Activated CD4-positive, alpha-beta T cell treated with anti-CD3 and anti-CD28 coated beads, Interleukin-2, amount 10 ng/mL, durations not matched to agents 24 days and 14 days (primary cell): ENCODE measurements around the gene NDOR1. TPM values are rescaled to one million over a fixed set of nuclear protein-coding genes. Genes with fewer than 3 reads are reported as not detected.
"Not testable (repeated sequence)": the region's sequence is repeated elsewhere in the genome, so short reads cannot be mapped to it uniquely, and the experiment has no call there.

Experiments
- DNase-seq: peaks from one replicate; pipeline ENCODE4 v3.0.0; 2022
- H3K27ac Mint-ChIP-seq: one replicate; pipeline ENCODE4 v1.8.0; 2022; ENCODE audit warnings: mild to moderate bottlenecking, mixed read lengths
- H3K27me3 Mint-ChIP-seq: one replicate; pipeline ENCODE4 v1.8.0; 2022; ENCODE audit warnings: mixed read lengths
- H3K36me3 Mint-ChIP-seq: one replicate; pipeline ENCODE4 v1.8.0; 2022; ENCODE audit warnings: low read depth, mild to moderate bottlenecking, mixed read lengths
- H3K4me1 Mint-ChIP-seq: one replicate; pipeline ENCODE4 v1.8.0; 2021; ENCODE audit warnings: mixed read lengths
- H3K4me3 Mint-ChIP-seq: one replicate; pipeline ENCODE4 v1.8.0; 2022; ENCODE audit warnings: mild to moderate bottlenecking, moderate library complexity, mixed read lengths
- H3K9me3 Mint-ChIP-seq: one replicate; pipeline ENCODE4 v1.8.0; 2021; ENCODE audit warnings: mixed read lengths
- intact Hi-C: fragments of 100-400 bp; cut with micrococcal nuclease; formaldehyde crosslinking; loops from one replicate; pipeline ENCODE4 v1.15.1; 2023
- total RNA-seq: library from RNA; stranded (reverse); gene quantifications from 2 replicates; pipeline ENCODE4 v1.2.3, GENCODE V29; 2022

Gene NDOR1
- total RNA-seq, 1 donor from 2014 or later = 45.1 TPM

- peaks cover 13% of the 10 kb centered on the region for H3K4me1 Mint-ChIP-seq
These were observed 50.1 kb downstream of the NDOR1 start for GRCh38 chr9:137255448-137256114.

GRCh38 chr9:137256362-137256761 is 50.9 kb downstream of the NDOR1 start:
- Mint-ChIP-seq H3K27me3 (peaks cover 1% of the 10 kb centered on the region), H3K27ac (no peak overlapping the region), H3K36me3 (peaks cover 12% of the 10 kb centered on the region), H3K4me3 (peak overlapping the region; percentile 87), H3K9me3 (no peaks in the 10 kb centered on the region), H3K4me1 (peaks cover 13% of the 10 kb centered on the region)
- DNase-seq = no peak
- intact Hi-C loops = no loop called here

More at GRCh38 chr9:137255448-137256114, 50.1 kb downstream of the NDOR1 start:
- Mint-ChIP-seq H3K27ac (peak overlapping the region; percentile 84), H3K27me3 (peaks cover 1% of the 10 kb centered on the region), H3K4me3 (peak overlapping the region; percentile 87), H3K36me3 (peaks cover 12% of the 10 kb centered on the region), H3K9me3 (no peaks in the 10 kb centered on the region)
- intact Hi-C loops = loop anchor here (1.0 kb wide), 1 partner anchor 14 kb away; the partner anchor contains the start of gene TUBB4B
- no peak for DNase-seq

GRCh38 chr9:137256856-137257255 is 51.4 kb downstream of the NDOR1 start:
- H3K4me3 Mint-ChIP-seq = peak overlapping the region; percentile 87
- peaks cover 13% of the 10 kb centered on the region for H3K4me1 Mint-ChIP-seq
- intact Hi-C loops = no loop called here
- DNase-seq = no peak
- peaks cover 15% of the 10 kb centered on the region for H3K36me3 Mint-ChIP-seq
- H3K9me3 Mint-ChIP-seq = no peaks in the 10 kb centered on the region
- H3K27ac Mint-ChIP-seq = no peak overlapping the region
- peaks cover 1% of the 10 kb centered on the region for H3K27me3 Mint-ChIP-seq

GRCh38 chr9:137262173-137262908 is 56.8 kb downstream of the NDOR1 start:
- intact Hi-C loops = not testable (repeated sequence)
- peaks cover 28% of the 10 kb centered on the region for H3K36me3 Mint-ChIP-seq

GRCh38 chr9:137262909-137263285 is 57.4 kb downstream of the NDOR1 start:
- intact Hi-C loops = no loop called here
- H3K27ac Mint-ChIP-seq = no peak overlapping the region
- no peak for DNase-seq
- peaks cover 34% of the 10 kb centered on the region for H3K36me3 Mint-ChIP-seq
- H3K27me3 Mint-ChIP-seq = no peaks in the 10 kb centered on the region
- no peak overlapping the region for H3K4me3 Mint-ChIP-seq
- no peaks in the 10 kb centered on the region for H3K9me3 Mint-ChIP-seq
- H3K4me1 Mint-ChIP-seq = no peaks in the 10 kb centered on the region

More at GRCh38 chr9:137262173-137262908, 56.8 kb downstream of the NDOR1 start:
- H3K4me1 Mint-ChIP-seq, DNase-seq, H3K27ac Mint-ChIP-seq, H3K9me3 Mint-ChIP-seq, H3K4me3 Mint-ChIP-seq, H3K27me3 Mint-ChIP-seq: not testable (repeated sequence)

- no peak for DNase-seq
- Mint-ChIP-seq H3K9me3 (no peaks in the 10 kb centered on the region), H3K36me3 (peaks cover 37% of the 10 kb centered on the region), H3K4me1 (no peaks in the 10 kb centered on the region), H3K4me3 (no peak overlapping the region), H3K27ac (no peak overlapping the region), H3K27me3 (no peaks in the 10 kb centered on the region)
- intact Hi-C loops = no loop called here
These were observed 58.0 kb downstream of the NDOR1 start for GRCh38 chr9:137263506-137263905.

- Mint-ChIP-seq H3K27ac (no peak overlapping the region), H3K36me3 (peaks cover 36% of the 10 kb centered on the region), H3K27me3 (no peaks in the 10 kb centered on the region), H3K9me3 (no peaks in the 10 kb centered on the region), H3K4me1 (no peaks in the 10 kb centered on the region), H3K4me3 (no peak overlapping the region)
- no peak for DNase-seq
- intact Hi-C loops = no loop called here
These were observed 58.6 kb downstream of the NDOR1 start for GRCh38 chr9:137264067-137264466.

- Mint-ChIP-seq H3K27me3 (no peaks in the 10 kb centered on the region), H3K36me3 (peaks cover 34% of the 10 kb centered on the region), H3K9me3 (no peaks in the 10 kb centered on the region), H3K4me3 (no peak overlapping the region), H3K4me1 (no peaks in the 10 kb centered on the region), H3K27ac (no peak overlapping the region)
- intact Hi-C loops = no loop called here
- no peak for DNase-seq
These were observed 60.1 kb downstream of the NDOR1 start for GRCh38 chr9:137265496-137266161.

GRCh38 chr9:137266162-137266527 is 60.6 kb downstream of the NDOR1 start:
- Mint-ChIP-seq H3K4me3 (no peak overlapping the region), H3K27me3 (no peaks in the 10 kb centered on the region), H3K9me3 (no peaks in the 10 kb centered on the region), H3K36me3 (peaks cover 36% of the 10 kb centered on the region), H3K4me1 (no peaks in the 10 kb centered on the region), H3K27ac (no peak overlapping the region)
- no peak for DNase-seq
- intact Hi-C loops = no loop called here

Other genes with a start within 250 kb of the NDOR1 start
- not detected in 2 replicates for gene PTGDS, start 228.2 kb upstream of the NDOR1 start, total RNA-seq
- not detected in 2 replicates for gene LCNL1, start 222.7 kb upstream of the NDOR1 start, total RNA-seq
- 87.8 and 90.2 TPM in 2 replicates for gene PAXX, start 213.3 kb upstream of the NDOR1 start, total RNA-seq
- gene CLIC3, start 209.1 kb upstream of the NDOR1 start, total RNA-seq = not detected in 2 replicates
- gene ABCA2, start 177.5 kb upstream of the NDOR1 start, total RNA-seq = 25.0 and 25.9 TPM in 2 replicates
- gene FUT7, start 173.6 kb upstream of the NDOR1 start, total RNA-seq = 0.09 TPM in 1 of 2 replicates, not detected in the other
- 58.1 and 59.4 TPM in 2 replicates for gene NPDC1, start 159.5 kb upstream of the NDOR1 start, total RNA-seq
- gene ENTPD2, start 151.6 kb upstream of the NDOR1 start, total RNA-seq = 0.21 TPM in 1 of 2 replicates, not detected in the other
- 22.8 and 23.8 TPM in 2 replicates for gene SAPCD2, start 135.1 kb upstream of the NDOR1 start, total RNA-seq
- 17.1 and 19.1 TPM in 2 replicates for gene UAP1L1, start 128.2 kb upstream of the NDOR1 start, total RNA-seq
- 49.7 and 50.1 TPM in 2 replicates for gene MAN1B1, start 118.7 kb upstream of the NDOR1 start, total RNA-seq
- 365 and 375 TPM in 2 replicates for gene DPP7, start 91.0 kb upstream of the NDOR1 start, total RNA-seq
- 0.07 TPM in 1 of 2 replicates, not detected in the other for gene GRIN1, start 66.5 kb upstream of the NDOR1 start, total RNA-seq
- not detected in 2 replicates for gene LRRC26, start 35.6 kb upstream of the NDOR1 start, total RNA-seq
- not detected in 2 replicates for gene TMEM210, start 33.6 kb upstream of the NDOR1 start, total RNA-seq
- 57.4 and 58.7 TPM in 2 replicates for gene ANAPC2, start 17.1 kb upstream of the NDOR1 start, total RNA-seq
- 95.1 and 95.8 TPM in 2 replicates for gene SSNA1, start 17.0 kb upstream of the NDOR1 start, total RNA-seq
- gene TPRN, start 5.0 kb upstream of the NDOR1 start, total RNA-seq = 15.1 and 16.3 TPM in 2 replicates
- 38.8 and 39.3 TPM in 2 replicates for gene TMEM203, start 52 bp upstream of the NDOR1 start, total RNA-seq
- 12.8 and 15.2 TPM in 2 replicates for gene RNF208, start 16.5 kb downstream of the NDOR1 start, total RNA-seq
- gene CYSRT1, start 19.5 kb downstream of the NDOR1 start, total RNA-seq = 0.54 and 0.68 TPM in 2 replicates
- not detected in 2 replicates for gene RNF224, start 21.8 kb downstream of the NDOR1 start, total RNA-seq
- not detected in 2 replicates for gene SLC34A3, start 25.2 kb downstream of the NDOR1 start, total RNA-seq
- 292 and 299 TPM in 2 replicates for gene TUBB4B, start 35.6 kb downstream of the NDOR1 start, total RNA-seq
- 0.54 and 0.99 TPM in 2 replicates for gene STPG3, start 45.6 kb downstream of the NDOR1 start, total RNA-seq
- gene NELFB, start 49.6 kb downstream of the NDOR1 start, total RNA-seq = 72.4 and 75.3 TPM in 2 replicates
- gene TOR4A, start 72.0 kb downstream of the NDOR1 start, total RNA-seq = 10.3 and 11.4 TPM in 2 replicates
- gene NRARP, start 96.6 kb downstream of the NDOR1 start, total RNA-seq = 12.9 and 13.4 TPM in 2 replicates
- 4.4 and 5.2 TPM in 2 replicates for gene EXD3, start 217.5 kb downstream of the NDOR1 start, total RNA-seq
- gene NOXA1, start 217.7 kb downstream of the NDOR1 start, total RNA-seq = 0.30 and 0.36 TPM in 2 replicates
- not detected in 2 replicates for gene ENTPD8, start 235.7 kb downstream of the NDOR1 start, total RNA-seq